Measurements from ENCODE around the gene C10orf71. TPM values are rescaled to one million over a fixed set of nuclear protein-coding genes. Genes with fewer than 3 reads are reported as not detected.

The C10orf71 gene
- total RNA-seq, 1 donor = not detected

DNA sequence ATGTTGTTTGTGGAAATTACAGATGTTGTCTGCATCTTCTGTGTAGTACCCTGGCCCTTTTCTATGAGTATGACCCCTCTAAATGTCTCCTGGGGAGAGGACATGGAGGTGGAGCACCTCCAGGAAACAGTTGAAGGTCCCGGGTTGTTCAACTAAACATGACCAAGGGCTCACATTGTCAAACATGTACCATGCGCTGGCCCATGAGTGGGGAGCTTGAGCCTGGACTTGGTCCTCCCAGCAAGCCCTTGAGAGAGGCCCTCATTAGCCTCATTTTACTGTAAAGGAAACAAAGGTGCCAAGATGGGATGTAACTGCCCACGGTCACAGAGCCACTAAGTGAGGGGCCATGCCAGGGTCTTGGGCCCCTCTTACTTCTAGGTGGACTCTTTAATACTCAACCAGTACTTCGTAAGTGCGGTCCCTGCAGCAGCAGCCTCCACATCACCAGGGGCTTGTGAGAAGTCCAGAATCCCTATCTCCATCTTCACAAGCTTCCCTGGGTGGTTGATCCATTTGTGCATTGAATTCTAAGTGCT is 31.2 kb downstream of the C10orf71 start:
- no peak for DNase-seq (ENCODE audit: low read depth in 2 of 3, low spot score in 2 of 3)

DNA sequence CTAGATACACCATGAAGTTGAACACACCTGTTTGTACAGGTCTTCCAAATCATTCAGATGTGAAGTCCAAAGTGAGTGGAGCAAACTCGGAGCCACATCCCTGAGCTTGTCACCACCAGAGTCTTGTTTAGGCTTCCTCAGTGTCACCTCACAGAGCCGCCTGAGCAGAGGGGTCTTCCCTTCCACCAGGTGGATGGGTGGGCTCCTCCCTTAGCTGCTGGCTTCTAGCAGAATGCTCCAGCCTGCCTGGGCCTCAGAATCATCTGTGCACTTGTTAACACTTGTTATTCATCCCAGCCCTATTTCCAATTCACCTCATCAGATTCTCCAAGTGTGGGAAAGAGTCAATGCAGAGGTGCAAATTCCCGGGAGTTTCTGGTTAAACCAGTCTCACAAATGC is 32.5 kb downstream of the C10orf71 start:
- no peak for DNase-seq (ENCODE audit: low read depth in 2 of 3, low spot score in 2 of 3)

DNA sequence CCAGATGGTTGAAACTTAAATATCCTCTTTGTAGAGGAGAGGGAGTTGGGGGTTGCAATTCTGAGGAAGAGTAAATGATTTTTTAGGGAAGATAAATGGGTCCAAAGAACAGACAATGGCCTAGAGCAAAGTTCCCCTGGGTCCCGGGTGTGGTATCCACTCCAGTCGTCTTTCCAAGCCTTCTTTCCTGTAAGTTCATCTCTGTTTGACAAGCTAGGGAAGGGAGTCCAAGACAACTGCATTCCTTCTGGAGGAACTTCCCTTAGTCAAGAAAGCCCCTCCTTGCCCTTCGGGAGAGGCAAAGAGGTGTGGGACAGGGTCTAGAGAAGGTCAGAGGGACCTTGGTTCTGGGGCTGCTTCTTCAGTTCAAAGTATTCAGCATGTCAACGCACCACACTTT is 33.4 kb downstream of the C10orf71 start:
- no peak for DNase-seq (ENCODE audit: low read depth in 2 of 3, low spot score in 2 of 3)

DNA sequence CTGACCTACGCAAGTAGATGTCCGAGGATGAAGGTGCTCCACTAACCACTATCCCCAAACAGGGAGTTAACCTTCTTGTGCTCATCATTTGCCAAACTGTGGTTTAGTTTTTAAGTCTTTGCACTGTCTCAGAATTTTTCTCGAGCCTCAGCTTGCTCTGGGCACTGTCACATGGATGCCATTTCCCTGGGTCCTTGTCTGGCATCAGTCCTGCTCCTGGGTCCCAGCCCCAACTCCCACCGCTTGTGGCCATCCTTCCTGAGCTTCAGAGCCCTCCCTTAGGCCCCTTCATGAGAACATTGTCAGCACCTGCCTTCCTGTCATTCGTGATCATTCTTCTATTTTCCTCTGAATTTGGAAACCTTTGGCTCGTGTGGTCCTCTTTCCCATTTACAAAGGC is 33.8 kb downstream of the C10orf71 start:
- no peak for DNase-seq (ENCODE audit: low read depth in 2 of 3, low spot score in 2 of 3)

DNA sequence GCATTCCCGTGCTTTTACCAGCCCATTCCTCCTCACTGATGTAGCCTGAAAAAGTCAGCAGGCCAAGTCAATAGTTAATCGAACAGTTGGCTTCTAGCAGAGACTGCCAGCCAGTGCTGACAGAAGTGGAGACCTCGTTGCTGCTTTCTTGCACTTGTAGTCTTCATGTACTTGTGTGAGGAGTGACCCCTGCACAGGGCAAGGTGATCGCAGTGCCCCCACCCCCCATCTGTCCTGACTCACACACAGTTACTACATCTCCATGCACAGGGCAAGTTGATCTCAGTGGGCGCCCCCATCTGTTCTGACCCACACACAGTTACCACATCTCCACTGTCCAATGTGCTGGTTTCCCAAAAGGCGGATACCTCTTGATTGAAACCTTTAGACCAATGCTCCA is 34.2 kb downstream of the C10orf71 start:
- DNase-seq (ENCODE audit: low read depth in 2 of 3, low spot score in 2 of 3) = no peak

DNA sequence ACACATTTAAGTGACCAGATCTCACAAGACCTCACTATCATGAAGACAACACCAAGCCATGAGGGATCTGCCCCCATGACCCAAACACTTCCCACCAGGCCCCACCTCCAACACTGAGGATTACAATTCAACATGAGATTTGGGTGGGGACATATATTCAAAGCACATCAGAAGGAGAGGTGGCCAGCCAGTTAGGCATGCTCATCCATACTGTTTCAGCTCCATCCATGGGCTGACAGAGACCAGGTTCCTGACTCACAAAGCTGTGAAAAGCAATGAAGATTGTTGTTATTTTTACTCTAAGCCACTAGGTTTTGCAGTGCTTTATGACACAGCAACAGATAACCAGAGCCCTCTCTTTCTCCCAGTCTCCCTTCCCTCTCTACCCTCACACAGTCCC is 36.0 kb downstream of the C10orf71 start:
- no peak for DNase-seq (ENCODE audit: low read depth in 2 of 3, low spot score in 2 of 3)

DNA sequence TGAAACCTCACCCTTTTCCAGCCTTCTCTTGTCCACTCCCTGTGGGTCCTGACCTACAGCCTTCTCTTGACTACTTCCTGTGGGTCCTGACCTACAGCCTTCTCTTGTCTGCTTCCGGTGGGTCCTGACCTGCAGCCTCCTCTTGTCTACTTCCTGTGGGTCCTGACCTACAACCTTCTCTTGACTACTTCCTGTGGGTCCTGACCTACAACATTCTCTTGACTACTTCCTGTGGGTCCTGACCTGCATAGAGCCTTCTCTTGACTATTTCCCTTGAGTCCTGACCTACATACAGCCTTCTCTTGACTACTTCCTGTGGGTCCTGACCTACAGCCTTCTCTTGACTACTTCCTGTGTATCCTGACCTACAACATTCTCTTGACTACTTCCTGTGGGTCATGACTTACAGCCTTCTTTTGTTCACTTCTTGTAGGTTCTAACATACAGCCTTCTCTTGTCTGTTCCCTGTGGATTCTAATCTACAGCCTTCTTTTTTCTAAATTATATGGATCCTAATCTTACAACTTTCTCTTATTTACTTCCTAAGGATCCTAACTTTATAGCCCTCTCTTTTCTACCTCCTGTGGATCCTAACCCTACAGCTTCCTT is 36.5 kb downstream of the C10orf71 start:
- DNase-seq (ENCODE audit: low read depth in 2 of 3, low spot score in 2 of 3) = no peak

DNA sequence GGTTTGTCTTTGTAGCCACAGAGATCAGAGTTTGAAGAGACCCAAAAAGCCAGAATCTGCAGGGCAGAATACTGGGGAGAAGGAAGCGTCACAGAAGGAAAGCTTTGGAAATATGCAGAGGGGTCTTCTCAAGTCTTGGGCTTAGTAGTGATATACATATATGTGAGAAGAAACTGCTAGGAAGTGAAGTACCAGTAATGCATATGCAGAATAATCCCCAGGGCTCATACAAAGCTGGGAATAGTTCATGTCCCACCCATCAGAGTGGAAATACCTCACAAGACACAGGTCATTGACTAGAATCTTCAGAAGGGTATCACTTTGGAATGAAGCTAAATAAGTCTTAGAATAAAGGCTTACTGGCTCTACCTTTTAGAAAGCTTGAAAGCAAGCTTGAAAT is 39.6 kb downstream of the C10orf71 start:
- no peak for DNase-seq (ENCODE audit: low read depth in 2 of 3, low spot score in 2 of 3)

DNA sequence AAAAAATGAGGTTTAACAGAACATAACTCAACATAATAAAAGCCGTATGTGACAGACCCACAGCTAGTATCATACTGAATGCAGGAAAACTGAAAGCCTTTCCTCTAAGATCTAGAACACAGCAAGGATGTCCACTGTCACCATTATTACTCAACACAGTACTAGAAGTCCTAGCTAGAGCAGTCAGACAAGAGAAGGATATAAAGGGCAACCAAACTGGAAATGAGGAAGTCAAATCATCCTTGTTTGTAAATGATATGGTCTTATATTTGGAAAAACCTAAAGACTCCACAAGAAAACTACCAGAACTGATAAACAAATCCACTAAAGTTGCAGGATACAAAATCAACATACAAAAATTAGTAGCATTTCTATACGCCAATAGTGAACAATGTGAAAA is 45.9 kb downstream of the C10orf71 start:
- DNase-seq (ENCODE audit: low read depth in 2 of 3, low spot score in 2 of 3) = no peak

DNA sequence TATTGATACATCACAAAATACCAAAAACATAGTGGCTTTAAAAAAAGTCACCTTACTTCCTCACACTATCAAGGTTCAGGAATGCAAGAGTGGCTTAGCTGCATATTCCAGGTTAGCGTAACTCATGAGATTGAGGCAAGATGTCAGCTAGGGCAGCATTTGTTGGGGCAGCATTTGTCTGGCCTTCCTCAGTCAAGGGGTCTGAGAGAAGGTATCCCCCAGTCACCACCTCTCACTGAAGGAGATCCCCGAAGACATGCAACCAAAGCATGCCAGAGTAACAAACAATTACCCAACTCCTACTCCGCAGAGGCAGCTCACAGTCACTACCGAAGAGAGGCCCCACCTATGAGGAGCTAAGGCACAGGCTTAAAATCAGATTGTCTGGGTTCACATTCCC is 48.4 kb downstream of the C10orf71 start:
- DNase-seq (ENCODE audit: low read depth in 2 of 3, low spot score in 2 of 3) = no peak

DNA sequence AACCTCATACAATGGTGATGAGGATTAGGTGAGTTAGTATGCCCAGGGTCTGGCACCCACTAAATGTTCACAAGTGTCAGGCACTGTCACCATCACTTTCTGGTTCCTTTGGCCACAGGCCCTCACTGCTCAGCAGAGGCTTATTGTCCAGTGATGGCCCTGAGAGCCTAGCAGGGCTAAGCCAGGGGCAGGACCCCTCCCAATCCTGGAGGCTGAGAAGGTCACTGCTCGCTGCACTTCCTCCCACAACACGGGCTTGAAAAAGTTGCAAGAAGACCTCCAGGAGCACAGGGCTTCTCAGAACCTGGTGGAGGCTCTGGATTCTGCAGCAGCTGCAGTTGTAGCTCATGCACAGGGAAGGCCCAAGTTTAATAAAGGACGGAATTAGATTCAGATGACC is 48.9 kb downstream of the C10orf71 start:
- DNase-seq (ENCODE audit: low read depth in 2 of 3, low spot score in 2 of 3) = no peak

DNA sequence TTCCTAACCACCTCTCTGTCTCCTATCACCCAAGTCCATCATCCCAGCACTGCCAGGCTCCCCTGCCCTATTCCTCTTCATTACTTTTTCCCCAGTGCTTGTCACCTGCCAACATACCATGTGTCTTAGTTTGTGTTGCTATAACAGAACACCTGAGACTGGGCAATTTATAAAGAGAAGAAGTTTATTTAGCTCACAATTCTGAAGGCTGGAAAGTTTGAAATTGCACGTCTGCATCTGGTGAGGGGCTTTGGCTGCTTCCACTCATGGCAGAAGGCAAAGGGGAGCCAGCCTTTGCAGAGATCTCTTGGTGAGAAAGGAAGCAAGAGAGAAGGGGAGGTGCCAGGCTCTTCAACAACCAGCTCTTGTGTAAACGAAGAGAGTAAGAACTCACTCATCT is 49.6 kb downstream of the C10orf71 start:
- no peak for DNase-seq (ENCODE audit: low read depth in 2 of 3, low spot score in 2 of 3)

DNA sequence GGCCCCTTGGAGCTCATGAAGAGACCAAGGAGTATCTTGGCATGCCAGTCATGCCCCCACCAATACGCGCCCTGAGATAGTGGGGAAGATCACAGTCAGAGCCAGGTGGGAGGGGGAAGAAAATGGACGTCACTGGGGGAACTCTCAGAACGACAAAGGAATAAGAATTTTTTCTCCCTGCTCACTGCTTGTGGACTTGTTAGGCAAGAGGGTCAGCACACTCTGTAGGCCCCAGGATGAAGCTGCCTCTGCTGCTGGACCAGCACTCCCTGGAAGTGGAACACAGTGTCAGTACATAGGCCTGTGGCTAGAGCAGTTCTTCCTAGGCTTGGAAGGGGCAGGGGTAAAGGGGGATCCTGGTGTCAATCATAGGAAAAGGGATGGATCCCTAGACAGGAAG is 50.4 kb downstream of the C10orf71 start:
- DNase-seq (ENCODE audit: low read depth in 2 of 3, low spot score in 2 of 3) = no peak

DNA sequence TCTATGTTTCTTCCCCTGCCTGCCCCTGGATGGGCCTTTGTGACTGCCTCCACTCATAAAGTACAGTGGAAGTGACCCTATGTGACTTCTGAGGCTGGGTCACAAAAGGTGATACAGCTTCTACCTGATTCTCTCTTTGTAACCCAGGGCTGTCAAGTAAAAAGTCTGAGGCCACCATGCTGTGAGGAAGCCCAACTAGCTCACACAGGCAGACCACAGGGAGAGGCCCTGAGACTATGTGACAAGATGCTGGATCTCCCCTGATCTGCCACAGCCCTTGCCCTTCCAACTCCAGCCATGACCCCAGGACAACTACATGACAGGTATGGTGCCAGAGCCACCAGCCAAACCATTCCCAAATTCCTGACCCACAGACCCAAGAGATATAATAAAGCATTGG is 51.2 kb downstream of the C10orf71 start:
- DNase-seq (ENCODE audit: low read depth in 2 of 3, low spot score in 2 of 3) = no peak

DNA sequence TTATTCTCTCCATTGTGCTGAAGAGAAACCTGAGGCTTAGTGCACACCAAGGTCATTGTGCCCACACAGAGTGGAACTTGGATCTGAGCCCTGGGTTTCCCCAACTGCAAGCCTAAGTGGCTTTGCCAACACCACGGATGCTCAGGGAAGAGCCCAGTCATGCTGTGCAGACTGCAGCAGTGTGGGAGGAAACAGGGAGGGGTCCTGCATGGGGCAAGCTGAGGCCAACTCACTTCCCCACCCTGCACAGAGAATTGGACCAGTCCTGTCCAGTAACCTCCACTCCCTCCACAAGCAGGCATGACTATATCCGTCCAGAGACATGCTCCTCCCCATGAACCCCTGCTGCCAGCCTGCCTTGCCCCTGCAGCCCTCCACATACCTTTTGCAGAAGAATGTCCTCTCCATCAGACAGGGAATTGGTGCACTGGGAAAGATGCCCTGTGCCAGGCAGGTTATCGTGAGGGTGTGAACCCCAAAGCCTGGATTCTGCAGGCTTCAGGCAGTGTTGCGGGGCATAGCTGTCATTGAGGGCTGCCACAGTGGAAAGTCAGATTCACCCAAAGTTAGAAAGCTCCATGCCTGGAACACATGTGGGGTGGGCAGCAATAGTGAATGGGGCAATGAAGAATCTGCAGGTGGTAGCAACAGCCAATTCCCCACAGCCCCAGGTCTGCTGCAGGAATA is 52.0 kb downstream of the C10orf71 start:
- no peak for DNase-seq (ENCODE audit: low read depth in 2 of 3, low spot score in 2 of 3)

DNA sequence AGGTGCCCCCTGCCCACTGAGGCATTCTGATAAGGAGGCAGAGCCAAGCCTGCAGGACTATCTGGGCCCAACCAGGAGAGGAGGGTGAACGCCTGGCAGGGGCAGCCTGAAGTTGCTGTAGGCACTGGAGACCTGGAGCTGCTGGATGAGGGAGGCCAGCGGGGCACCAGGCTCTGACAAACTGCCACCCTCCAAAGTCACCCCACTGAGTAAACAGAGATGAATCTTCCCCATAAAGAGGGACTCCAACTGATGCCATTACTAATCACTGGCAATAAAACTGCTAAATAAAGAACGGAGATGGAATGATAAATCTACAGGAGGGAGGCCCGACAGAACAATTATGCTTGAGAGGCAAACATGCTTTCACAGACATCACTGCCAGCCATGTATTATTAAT is 52.7 kb downstream of the C10orf71 start:
- no peak for DNase-seq (ENCODE audit: low read depth in 2 of 3, low spot score in 2 of 3)

DNA sequence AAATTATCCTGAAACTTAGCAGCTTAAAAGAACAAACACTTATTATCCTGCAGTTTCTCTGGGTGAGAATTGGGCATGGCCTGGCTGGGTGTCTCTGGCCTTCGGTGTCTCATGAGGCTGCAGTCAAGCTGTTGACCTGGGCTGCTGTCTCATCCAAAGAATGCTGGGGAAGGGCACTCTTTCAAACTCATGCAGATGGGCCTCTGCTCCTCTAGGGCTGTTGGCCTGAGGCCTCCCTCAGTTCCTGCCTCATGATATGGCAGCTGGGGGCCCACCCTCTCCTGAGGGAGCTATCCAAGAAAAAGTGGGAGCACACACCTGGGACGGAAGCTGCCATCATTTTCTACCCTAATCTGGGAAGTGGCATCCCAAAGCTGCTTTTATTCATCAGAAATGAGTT is 53.4 kb downstream of the C10orf71 start:
- no peak for DNase-seq (ENCODE audit: low read depth in 2 of 3, low spot score in 2 of 3)

DNA sequence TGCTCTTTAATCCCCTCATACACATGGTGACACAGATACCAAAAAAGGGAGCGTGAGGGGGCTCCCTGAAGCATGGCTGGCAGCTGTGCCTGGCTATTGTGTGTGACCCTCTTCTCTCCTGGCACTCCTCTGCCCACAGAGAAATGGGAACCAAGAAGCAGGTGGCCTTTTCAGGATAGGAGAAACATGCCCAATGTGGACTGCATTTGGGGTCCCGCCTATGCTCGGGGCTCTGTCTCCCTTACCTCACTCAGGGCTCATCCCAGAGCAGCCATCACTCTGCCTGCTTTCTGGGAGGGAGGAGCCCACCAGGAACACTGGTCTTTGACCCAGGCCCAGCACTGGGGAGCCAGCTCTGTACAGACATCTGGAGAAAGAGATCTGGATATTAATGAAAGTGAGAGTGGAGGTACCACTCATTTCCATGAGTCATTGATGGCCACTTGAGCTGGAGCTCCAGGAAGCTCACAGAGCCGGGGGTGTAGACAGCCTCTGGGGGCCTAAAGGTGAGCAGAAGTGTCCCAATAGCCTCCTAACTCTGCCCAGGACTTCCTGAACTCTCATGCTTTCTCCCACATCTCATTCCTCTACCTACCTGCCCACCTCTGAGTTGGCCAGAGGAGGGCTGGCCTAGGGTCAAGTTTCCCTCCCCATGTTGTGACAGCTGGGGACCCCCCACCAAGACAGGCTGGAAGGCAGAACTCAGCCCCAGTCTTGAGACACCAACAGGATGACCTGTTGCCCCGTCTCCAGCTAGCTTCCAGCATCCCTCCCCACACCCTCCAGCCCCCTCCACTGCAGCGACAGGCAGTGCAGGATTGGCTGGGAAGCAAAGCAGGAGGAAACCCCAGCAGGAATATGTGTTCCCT is 54.3 kb downstream of the C10orf71 start:
- no peak for DNase-seq (ENCODE audit: low read depth in 2 of 3, low spot score in 2 of 3)

DNA sequence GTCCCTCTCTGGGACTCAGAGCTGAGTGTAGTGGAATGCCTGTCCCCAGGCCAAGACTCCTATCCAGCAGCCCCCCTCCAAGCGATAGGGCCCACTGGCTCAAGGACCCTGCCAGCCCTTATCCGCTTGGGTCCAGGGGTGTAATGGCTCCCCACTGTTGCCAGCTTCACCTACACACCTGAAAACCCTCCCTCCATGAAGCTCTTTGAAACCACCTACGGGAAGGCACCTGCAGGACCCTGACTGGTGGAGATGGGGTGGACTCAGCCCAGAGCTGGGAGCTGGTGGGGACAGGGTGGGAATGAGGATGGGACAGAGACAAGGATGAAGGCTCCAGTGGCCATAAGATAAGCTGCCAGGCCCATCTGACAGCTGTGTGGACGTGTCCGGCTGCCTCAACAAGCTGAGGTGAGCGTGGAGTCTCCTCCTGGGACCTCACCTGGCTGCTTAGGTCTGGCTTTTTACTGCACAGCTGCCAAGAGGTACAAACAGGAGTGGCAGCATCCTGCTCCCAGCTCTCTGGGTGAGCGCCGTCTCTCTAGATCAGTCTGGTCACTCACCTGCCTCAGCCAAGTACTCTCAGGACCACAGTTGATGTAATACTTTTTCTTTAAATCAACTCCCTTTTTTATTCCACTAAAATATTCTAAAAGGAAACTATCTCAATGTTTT is 55.1 kb downstream of the C10orf71 start:
- DNase-seq (ENCODE audit: low read depth in 2 of 3, low spot score in 2 of 3) = no peak

DNA sequence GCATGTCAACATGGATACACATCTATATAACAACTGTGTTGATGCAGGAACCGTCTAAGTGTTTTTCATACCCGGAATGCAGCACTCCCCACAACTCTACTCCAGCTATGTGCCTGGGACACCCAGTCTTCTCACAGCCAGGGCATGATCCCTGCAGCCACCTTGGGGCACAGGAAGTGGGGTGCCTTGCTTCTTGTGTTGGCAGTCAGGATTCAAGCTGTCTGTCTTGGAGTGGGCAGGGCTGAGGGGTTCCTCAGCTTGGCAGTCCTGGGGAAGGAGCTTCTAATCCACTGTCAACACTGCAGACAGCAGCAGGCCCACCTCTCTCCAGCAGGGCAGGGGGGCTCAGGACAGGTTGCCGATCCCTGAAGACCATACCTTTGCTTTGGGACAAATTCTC is 55.6 kb downstream of the C10orf71 start:
- DNase-seq (ENCODE audit: low read depth in 2 of 3, low spot score in 2 of 3) = no peak

DNA sequence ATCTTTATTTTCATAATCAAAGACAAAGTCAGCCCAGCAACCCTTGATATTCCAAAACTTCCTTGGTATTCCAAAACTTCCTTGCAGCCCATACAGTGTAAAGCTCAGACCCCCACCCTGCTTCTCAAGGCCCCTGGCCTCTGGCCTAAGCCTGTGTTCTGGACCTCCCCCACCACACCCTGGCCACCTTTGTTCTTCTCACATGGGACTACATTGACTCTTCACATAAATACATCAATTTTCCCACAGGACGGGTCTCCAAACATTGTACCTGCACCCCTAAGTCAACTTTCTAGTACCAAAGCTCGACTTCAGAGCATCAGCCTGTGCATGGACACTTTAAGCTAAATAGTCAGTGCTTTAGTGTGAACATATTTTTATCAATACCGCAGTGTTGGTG is 56.3 kb downstream of the C10orf71 start:
- DNase-seq (ENCODE audit: low read depth in 2 of 3, low spot score in 2 of 3) = no peak
